Activated CD4-positive, alpha-beta T cell treated with anti-CD3 and anti-CD28 coated beads, Interleukin-2, amount 10 ng/mL, durations not matched to agents 24 days and 14 days (primary cell): ENCODE measurements around the gene PCGF5. TPM values are rescaled to one million over a fixed set of nuclear protein-coding genes. Genes with fewer than 3 reads are reported as not detected.

ENCODE experiments used
- DNase-seq: peaks from one replicate; pipeline ENCODE4 v3.0.0; 2022
- H3K27ac Mint-ChIP-seq: one replicate; pipeline ENCODE4 v1.8.0; 2022; ENCODE audit warnings: mild to moderate bottlenecking, mixed read lengths
- H3K27me3 Mint-ChIP-seq: one replicate; pipeline ENCODE4 v1.8.0; 2022; ENCODE audit warnings: mixed read lengths
- H3K36me3 Mint-ChIP-seq: one replicate; pipeline ENCODE4 v1.8.0; 2022; ENCODE audit warnings: low read depth, mild to moderate bottlenecking, mixed read lengths
- H3K4me1 Mint-ChIP-seq: one replicate; pipeline ENCODE4 v1.8.0; 2021; ENCODE audit warnings: mixed read lengths
- H3K4me3 Mint-ChIP-seq: one replicate; pipeline ENCODE4 v1.8.0; 2022; ENCODE audit warnings: mild to moderate bottlenecking, moderate library complexity, mixed read lengths
- H3K9me3 Mint-ChIP-seq: one replicate; pipeline ENCODE4 v1.8.0; 2021; ENCODE audit warnings: mixed read lengths
- intact Hi-C: fragments of 100-400 bp; cut with micrococcal nuclease; formaldehyde crosslinking; loops from one replicate; pipeline ENCODE4 v1.15.1; 2023
- total RNA-seq: library from RNA; stranded (reverse); gene quantifications from 2 replicates; pipeline ENCODE4 v1.2.3, GENCODE V29; 2022

Gene PCGF5
- total RNA-seq, 1 donor from 2014 or later = 45.4 TPM

DNA sequence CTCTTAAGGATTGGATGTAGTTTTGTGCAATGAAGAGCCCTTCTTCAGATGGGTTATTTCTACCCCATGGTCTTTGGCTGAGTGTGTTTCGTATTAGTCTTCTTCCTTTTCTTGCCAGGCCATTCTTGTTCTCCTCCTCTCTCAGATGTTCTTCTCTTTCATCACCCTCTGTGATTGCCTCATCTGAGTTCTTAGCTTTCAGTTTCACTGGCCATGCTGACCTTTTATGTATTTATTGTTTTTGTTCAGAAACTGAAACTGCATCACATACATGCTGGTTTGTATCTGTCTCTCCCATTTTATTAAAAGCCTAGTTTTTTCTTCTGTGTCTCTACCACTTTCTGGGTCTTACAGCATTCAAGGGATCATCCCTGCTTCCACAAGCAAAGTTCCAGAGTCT is 21.7 kb upstream of the PCGF5 start:
- Mint-ChIP-seq H3K36me3 (peaks cover 12% of the 10 kb centered on the region), H3K4me1 (peaks cover 68% of the 10 kb centered on the region), H3K27ac (peak overlapping the region; percentile 78), H3K27me3 (no peaks in the 10 kb centered on the region), H3K4me3 (peak overlapping the region; percentile 67), H3K9me3 (peaks cover 3% of the 10 kb centered on the region)
- DNase-seq = peak; percentile 84
- intact Hi-C loops = loop anchor here (2.0 kb wide), 1 partner anchor 52 kb away; no protein-coding TSS in a partner anchor

DNA sequence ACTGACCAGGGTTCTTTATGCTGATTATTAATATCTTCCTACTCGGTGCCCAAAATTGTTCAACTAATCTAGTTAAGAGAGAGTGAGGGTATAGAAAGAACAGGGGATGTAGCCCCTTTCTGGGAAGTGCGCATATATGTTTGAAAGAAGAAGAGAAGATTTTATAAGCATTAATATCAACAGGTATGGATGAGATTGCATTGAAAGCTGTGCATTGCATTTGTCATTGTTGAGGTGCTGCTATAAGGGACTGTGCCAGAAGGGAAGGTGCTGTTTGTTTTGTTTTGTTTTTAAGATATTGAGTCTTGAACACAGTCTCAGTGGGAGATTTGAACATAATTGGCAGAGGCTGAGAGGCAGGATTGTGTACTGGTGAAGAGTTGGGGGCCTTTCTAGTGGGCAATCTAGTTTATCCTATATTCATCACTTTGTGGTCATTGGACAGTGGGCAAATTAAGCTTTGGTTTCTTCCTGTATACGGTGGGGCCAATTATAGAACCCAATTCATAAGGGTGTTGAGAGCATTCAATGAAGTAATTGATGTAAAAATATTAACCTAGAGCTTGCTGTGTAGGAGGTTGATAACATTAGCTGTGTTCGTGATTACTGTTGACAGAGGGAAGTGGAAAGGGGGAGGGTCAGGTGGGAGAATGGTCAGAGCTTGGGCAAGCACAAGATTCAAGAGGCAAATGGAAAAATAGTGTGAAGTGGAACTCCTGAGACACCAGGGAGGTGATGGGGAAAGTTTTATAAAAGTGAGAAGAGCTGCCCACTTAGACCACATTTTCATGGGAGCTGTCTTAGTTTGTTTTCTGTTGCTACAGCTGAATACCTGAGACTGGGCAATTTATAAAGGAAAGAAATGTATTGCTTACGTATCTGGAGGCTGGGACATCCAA is 19.9 kb upstream of the PCGF5 start:
- Mint-ChIP-seq H3K27me3 (no peaks in the 10 kb centered on the region), H3K36me3 (peaks cover 7% of the 10 kb centered on the region), H3K4me1 (peaks cover 64% of the 10 kb centered on the region), H3K4me3 (peak overlapping the region; percentile 67), H3K27ac (peak overlapping the region; percentile 86), H3K9me3 (no peaks in the 10 kb centered on the region)
- peak; percentile 65 for DNase-seq
- intact Hi-C loops = loop anchor here (1.0 to 5.0 kb wide), 3 partner anchors 20 to 597 kb away; partner anchors contain the start of genes PCGF5 and TNKS2

DNA sequence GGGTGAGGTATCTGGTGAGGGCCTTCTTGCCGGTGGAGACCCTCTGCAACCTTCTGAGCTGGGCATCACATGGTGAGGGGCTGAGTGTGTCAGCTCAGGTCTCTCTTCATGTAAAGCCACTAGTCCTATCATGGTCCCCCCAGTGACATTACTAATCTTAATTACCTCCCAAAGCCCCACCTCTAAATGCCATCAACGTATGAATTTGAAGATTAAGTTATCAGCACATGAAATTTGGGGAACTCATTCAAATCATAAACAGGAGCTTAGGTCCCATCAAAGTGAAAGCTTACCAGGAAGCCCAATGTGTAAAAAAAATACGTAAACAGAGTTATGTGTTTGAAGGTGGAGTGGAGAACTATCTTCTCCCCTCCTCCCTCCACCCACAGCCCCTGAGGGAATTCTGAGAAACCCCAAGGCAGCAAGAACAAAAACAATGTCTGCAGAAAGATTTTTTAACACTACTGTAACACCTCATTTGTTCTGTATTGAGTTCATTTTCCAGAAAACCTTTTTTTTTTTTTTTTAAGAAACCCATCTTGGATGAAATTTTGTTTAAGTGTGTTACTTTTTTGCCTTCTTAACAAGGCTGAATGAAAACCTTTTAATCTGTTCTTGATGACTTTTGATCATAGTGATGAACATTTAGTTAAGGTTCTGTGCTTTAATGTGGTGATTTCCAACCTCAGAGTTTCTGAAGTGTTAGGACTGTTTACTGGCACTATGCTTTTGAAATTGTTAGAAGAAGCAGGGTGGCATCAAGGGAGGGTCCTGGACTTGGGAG is 19.1 kb upstream of the PCGF5 start:
- intact Hi-C loops = loop anchor here (1.0 to 5.0 kb wide), 3 partner anchors 19 to 596 kb away; partner anchors contain the start of genes PCGF5 and TNKS2
- H3K36me3 Mint-ChIP-seq = peaks cover 7% of the 10 kb centered on the region
- peaks cover 67% of the 10 kb centered on the region for H3K4me1 Mint-ChIP-seq
- no peaks in the 10 kb centered on the region for H3K27me3 Mint-ChIP-seq
- H3K9me3 Mint-ChIP-seq = no peaks in the 10 kb centered on the region
- H3K4me3 Mint-ChIP-seq = peak overlapping the region; percentile 67
- H3K27ac Mint-ChIP-seq = peak overlapping the region; percentile 86
- peak; percentile 87 for DNase-seq

DNA sequence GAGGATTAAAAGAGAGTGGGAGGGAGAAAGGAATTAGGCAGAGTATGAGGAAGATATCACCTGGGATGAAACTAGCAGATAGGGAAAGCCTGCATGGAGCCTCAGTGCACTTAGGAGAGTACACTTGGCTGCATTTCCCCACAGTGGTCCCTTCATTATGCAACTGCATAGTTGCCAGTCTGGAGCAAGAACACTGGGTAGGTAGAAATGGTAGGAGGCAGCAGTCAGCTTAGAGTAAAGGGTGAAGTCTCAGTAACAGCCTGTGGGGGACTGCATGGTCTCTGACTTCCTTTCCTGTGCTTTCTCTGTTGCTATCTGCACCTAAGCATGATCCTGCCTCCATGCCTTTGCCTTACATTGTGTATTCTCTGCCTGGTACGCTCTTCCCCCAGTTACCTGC is 14.0 kb upstream of the PCGF5 start:
- no peak for DNase-seq
- Mint-ChIP-seq H3K4me3 (peak overlapping the region; percentile 53), H3K27ac (peak overlapping the region; percentile 67), H3K4me1 (peaks cover 58% of the 10 kb centered on the region), H3K36me3 (peaks cover 10% of the 10 kb centered on the region), H3K27me3 (no peaks in the 10 kb centered on the region), H3K9me3 (no peaks in the 10 kb centered on the region)
- intact Hi-C loops = loop anchor here (2.0 kb wide), 1 partner anchor 200 kb away; no protein-coding TSS in a partner anchor

DNA sequence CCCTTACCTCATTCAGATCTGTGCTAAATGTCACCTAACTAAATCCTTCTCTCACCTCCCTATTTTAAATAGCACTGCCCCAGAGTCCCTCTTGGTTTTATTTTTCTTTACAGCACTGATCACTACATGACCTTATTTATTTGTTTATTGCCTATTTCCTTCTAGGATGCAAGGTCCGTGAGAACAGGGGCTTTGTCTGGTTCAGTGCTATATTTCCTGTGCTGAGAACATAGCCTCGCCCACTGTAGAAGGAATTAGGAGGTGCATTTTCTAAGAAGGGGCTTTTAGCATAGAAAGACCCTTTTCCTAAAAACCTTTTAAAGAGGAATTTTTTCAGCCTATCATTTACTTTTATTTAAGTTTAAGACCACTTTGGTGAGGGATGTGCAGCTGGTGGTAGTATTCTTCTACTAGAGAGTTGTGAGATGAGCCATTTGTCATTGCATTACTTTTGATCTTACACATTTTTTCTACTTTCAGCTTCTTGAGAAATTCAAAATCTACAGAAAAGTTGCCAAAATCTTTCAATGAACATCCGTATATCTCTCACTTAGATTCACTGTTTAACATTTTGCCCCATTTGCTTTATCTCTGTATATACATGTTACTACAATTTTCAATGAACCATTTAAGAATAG is 13.5 kb upstream of the PCGF5 start:
- peak overlapping the region; percentile 53 for H3K4me3 Mint-ChIP-seq
- no peaks in the 10 kb centered on the region for H3K9me3 Mint-ChIP-seq
- H3K36me3 Mint-ChIP-seq = peaks cover 11% of the 10 kb centered on the region
- H3K27ac Mint-ChIP-seq = peak overlapping the region; percentile 67
- no peak for DNase-seq
- no peaks in the 10 kb centered on the region for H3K27me3 Mint-ChIP-seq
- H3K4me1 Mint-ChIP-seq = peaks cover 56% of the 10 kb centered on the region
- intact Hi-C loops = loop anchor here (2.0 kb wide), 1 partner anchor 200 kb away; no protein-coding TSS in a partner anchor

DNA sequence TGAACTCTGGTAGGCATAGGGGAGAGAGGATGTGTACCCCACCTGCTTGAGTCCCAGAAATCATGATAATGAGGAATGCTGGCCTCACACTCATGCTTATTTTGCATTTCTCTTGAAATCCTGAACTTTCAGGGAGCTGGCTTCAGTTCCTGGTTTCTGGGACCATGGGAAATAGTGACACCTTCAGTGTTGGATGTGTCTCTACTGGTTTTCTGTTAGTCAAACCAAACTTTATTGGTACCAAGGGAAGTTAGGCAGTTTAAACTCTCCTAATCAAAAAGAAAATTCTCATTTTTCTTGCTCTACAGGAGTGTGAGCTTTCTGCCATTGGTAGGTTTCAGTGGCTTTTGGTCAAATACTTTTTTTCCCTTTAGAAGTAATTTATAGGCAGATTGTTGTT is 11.8 kb upstream of the PCGF5 start:
- Mint-ChIP-seq H3K4me3 (no peak overlapping the region), H3K9me3 (no peaks in the 10 kb centered on the region), H3K27me3 (no peaks in the 10 kb centered on the region), H3K4me1 (peaks cover 45% of the 10 kb centered on the region), H3K36me3 (peaks cover 11% of the 10 kb centered on the region), H3K27ac (no peak overlapping the region)
- no peak for DNase-seq
- intact Hi-C loops = no loop called here

DNA sequence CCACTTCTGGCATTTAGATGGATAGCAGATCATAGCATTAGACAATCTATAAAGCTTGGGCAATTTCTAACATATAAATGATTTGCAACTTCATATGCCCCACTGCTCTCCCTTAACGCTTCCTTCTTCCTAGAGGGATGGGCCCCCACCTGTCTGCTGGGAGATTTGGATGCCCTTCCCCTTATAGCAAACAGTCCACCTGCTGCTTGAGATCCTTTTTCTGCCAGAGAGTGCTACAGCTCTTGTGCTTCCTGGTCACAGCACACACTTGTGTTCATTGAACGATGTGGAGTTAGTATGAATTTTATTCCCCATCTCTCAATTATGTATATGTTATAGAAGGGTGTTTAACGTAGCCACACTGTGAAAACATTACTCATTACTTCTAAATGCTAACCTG is 10.4 kb upstream of the PCGF5 start:
- Mint-ChIP-seq H3K27ac (no peak overlapping the region), H3K4me1 (peaks cover 43% of the 10 kb centered on the region)

DNA sequence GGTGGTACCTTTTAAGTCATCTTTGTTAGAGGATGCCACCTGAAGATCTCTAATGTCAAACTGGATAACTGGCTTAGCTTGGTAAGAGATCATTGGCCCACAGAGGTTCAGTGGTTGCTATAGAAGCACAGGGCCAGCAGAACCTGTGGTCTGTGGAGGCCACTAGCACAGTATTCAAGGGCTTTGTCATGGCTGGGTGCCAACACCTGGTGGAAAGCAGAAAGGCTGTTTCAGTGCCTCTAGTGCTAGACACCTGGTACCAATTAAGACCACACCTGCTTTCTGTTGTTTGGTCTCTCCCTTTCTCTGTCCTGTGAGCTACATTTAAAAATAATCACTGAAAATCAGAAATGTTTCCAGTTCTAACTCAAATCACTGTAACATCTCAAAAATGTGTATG is 10.0 kb upstream of the PCGF5 start:
- Mint-ChIP-seq H3K4me1 (peaks cover 39% of the 10 kb centered on the region), H3K27ac (no peak overlapping the region), H3K36me3 (peaks cover 13% of the 10 kb centered on the region), H3K4me3 (no peak overlapping the region), H3K9me3 (no peaks in the 10 kb centered on the region), H3K27me3 (no peaks in the 10 kb centered on the region)
- DNase-seq = no peak
- intact Hi-C loops = no loop called here

More for the DNA sequence above, 10.4 kb upstream of the PCGF5 start:
- Mint-ChIP-seq H3K4me3 (no peak overlapping the region), H3K27me3 (no peaks in the 10 kb centered on the region), H3K9me3 (no peaks in the 10 kb centered on the region), H3K36me3 (peaks cover 13% of the 10 kb centered on the region)
- intact Hi-C loops = no loop called here
- DNase-seq = no peak

DNA sequence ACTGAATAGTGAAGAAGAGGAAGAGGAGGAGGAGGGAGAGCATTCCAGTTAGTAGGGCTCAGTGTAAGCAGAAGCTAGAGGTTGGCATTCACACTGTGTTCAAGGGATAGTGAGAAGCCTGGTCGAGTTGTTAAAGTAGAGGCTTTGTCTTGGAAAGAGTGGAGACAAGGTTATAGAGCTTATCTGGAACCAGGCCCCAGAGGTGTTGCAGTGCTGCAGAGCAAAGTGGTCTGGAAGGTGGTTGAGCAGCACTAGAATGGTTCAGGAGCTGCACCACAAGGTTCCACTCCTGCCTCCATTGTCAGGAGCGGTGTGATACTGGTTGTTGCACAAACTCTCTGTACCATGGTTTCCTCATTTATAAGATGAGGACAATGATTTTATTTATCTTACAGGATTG is 8.8 kb upstream of the PCGF5 start:
- intact Hi-C loops = no loop called here
- H3K36me3 Mint-ChIP-seq = peaks cover 11% of the 10 kb centered on the region
- no peaks in the 10 kb centered on the region for H3K9me3 Mint-ChIP-seq
- no peak overlapping the region for H3K27ac Mint-ChIP-seq
- peaks cover 37% of the 10 kb centered on the region for H3K4me1 Mint-ChIP-seq
- no peak overlapping the region for H3K4me3 Mint-ChIP-seq
- no peaks in the 10 kb centered on the region for H3K27me3 Mint-ChIP-seq
- DNase-seq = no peak

DNA sequence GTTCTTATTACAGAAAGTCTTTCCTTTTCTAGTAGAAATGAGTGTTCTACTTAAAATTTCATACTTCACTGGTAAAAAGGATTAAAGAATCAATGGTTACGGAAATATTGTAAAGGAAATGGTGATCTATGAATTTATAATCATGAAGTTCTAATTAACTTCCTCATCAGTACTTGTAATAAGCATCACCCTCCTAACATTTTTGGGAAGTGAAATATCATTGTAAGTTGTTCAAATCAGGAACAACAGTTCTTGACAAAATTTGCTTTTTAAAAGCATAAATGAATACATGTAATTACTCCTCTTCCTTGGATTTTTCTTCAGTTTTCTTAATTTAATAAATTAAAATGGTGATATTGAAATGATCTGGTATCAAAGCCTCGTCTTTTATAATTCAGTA is 5.6 kb upstream of the PCGF5 start:
- peaks cover 8% of the 10 kb centered on the region for H3K36me3 Mint-ChIP-seq
- H3K4me1 Mint-ChIP-seq = peaks cover 27% of the 10 kb centered on the region
- intact Hi-C loops = no loop called here
- H3K4me3 Mint-ChIP-seq = no peak overlapping the region
- no peaks in the 10 kb centered on the region for H3K9me3 Mint-ChIP-seq
- no peak for DNase-seq
- no peak overlapping the region for H3K27ac Mint-ChIP-seq
- H3K27me3 Mint-ChIP-seq = no peaks in the 10 kb centered on the region

DNA sequence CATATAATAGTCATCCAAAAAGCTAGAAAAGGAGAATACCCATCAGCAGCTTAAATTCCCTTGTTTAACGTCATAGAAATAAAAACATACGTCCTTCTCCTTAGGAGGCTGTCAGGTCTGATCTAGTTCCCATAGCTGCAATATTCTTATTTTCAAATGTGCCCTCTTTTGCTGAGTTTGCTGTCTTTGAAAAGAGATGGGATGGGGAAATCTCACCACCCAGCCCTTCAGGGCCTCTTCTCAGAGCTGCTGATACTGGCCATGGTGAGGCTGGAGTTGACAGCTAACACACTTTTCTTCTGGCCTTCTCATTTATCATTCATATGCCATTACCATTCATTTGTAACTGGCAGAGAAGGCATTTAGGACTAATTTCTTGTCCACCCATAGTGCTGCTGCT is 5.1 kb upstream of the PCGF5 start:
- Mint-ChIP-seq H3K4me1 (peaks cover 28% of the 10 kb centered on the region), H3K27ac (no peak overlapping the region), H3K27me3 (no peaks in the 10 kb centered on the region), H3K9me3 (no peaks in the 10 kb centered on the region), H3K4me3 (no peak overlapping the region), H3K36me3 (peaks cover 6% of the 10 kb centered on the region)
- DNase-seq = peak; percentile 40
- intact Hi-C loops = no loop called here

DNA sequence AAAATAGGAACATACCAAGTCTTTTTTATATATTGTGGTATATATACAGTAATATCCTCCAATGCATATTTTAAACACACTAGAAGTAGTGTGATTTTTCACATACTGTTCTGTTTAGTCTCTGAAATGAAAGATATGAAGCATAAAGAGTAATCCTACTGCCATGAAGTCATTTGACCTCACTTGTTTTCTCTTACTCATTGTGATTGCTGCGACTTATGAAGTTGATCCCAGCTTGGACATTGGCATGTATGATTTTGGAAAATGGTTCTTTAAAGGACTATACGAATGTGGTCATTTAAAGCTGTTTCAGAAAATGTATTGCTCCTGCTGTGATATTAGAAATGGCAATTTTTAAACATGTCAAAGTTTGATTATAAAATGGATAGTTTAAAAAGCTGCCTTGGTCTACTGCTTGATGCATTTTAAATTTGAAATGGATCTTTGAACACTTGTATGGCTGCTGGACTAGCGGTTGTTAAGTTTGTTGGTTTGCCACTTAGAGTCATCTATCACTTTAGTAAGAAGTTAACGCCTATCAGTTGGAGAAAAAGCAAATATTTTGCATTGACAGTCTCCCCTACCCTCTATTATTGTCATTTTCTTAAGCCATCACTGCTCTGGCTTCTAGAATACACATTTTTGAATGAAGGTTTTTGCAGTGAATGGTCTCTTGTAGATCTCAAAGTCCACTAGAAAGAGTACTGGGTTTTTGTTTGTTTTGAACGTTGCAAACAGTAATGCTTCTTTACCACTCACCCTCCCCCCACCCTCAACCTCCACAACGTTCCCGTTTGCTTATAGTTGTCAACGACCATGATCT is 881 bp upstream of the PCGF5 start:
- Mint-ChIP-seq H3K27ac (peak overlapping the region; percentile 70), H3K9me3 (no peaks in the 10 kb centered on the region), H3K4me3 (peak overlapping the region; percentile 79), H3K4me1 (peaks cover 44% of the 10 kb centered on the region), H3K27me3 (no peaks in the 10 kb centered on the region), H3K36me3 (peaks cover 19% of the 10 kb centered on the region)
- intact Hi-C loops = loop anchor here (1.0 to 2.0 kb wide), 4 partner anchors 18 to 213 kb away; no protein-coding TSS in a partner anchor
- peak; percentile 35 for DNase-seq
